Activated T-cell treated with anti-CD3 and anti-CD28 coated beads, Interleukin-2, amount 50 U/mL, for 4 hours (primary cell): ENCODE measurements around the gene ANKRD39. TPM values are rescaled to one million over a fixed set of nuclear protein-coding genes. Genes with fewer than 3 reads are reported as not detected.

Experiments used
- ATAC-seq, 2 donors: fragments of 200-7000 bp; cut with Tn5 transposase; one replicate each; pipeline ENCODE4 v1.10.0; 2021
- DNase-seq: peaks from one replicate; pipeline ENCODE4 v3.0.0-alpha.2; 2020
- H3K27me3 Mint-ChIP-seq: one replicate; pipeline ENCODE4 v1.8.0; 2021; ENCODE audit warnings: low read depth, mixed read lengths
- H3K36me3 Mint-ChIP-seq: one replicate; pipeline ENCODE4 v1.8.0; 2022; ENCODE audit warnings: mixed read lengths; ENCODE audit not compliant: insufficient read depth
- H3K4me1 Mint-ChIP-seq: one replicate; pipeline ENCODE4 v1.8.0; 2021; ENCODE audit warnings: low read depth, mixed read lengths
- H3K4me3 Mint-ChIP-seq: one replicate; pipeline ENCODE4 v1.8.0; 2021; ENCODE audit warnings: mild to moderate bottlenecking, moderate library complexity, mixed read lengths
- H3K9me3 Mint-ChIP-seq: one replicate; pipeline ENCODE4 v1.8.0; 2021; ENCODE audit warnings: mixed read lengths
- total RNA-seq, 3 donors: library from RNA; stranded (reverse); gene quantifications; one replicate each; pipeline ENCODE4 v1.2.1, GENCODE V29; 2021

Gene ANKRD39
- total RNA-seq, 3 donors from 2014 or later = 42.4 to 44.4 (median 44.3) TPM

DNA sequence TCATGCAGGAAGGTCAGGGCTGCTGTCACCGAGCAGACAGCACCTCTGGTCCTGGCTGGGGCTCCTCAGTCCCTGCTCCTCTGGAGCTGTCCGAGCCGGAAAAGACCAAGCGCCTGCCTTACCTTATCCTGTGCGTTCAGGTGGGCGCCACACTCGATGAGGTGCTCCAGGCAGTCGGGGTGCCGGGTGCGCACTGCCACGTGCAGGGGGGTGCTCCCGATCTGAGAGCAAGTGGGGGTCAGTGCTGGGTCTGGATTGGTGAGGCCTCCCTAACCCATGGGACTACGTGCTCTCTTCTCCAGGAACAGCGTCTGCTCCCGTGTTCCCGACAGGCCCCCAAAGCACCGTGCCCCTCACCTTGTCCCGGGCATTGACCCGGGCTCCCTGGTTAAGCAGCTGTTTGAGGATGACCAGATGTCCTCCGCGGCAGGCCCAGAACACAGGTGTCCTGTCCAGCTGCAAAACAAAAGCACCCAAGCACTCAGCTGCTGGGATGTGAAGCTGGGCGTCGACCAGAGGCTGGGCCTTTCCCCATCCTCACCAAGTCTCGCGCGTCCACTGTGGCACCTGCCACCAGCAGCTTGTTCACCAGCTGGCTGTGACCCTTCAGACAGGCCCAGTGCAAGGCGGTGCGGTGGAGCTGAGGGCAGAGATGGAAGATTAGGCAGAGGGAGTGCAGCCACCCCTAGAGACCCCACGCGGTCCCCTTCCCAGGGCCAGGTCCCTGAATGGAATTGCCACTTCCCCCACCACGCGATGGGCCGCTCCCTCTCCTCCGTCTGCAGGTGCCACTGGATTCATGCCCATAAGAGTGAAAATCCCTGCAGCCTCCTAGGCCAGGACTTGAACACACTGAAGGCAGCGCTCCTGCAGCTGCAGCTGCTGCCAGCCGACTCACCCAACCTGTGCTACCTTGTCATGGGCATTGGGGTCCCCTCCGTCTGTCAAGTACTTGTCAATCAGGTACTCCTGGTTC lies 17.7 kb downstream of the ANKRD39 start:
- Mint-ChIP-seq H3K4me3 (peak overlapping the region; percentile 21), H3K4me1 (peaks cover 12% of the 10 kb centered on the region), H3K27me3 (no peaks in the 10 kb centered on the region), H3K9me3 (no peaks in the 10 kb centered on the region), H3K36me3 (peaks cover 1% of the 10 kb centered on the region)
- ATAC-seq (no peak), DNase-seq (no peak)

- no peaks in the 10 kb centered on the region for H3K27me3 Mint-ChIP-seq
- ATAC-seq = peak; percentile 89 to 91
- H3K4me1 Mint-ChIP-seq = peaks cover 12% of the 10 kb centered on the region
- DNase-seq = peak; percentile 69
- H3K36me3 Mint-ChIP-seq = peaks cover 3% of the 10 kb centered on the region
- no peaks in the 10 kb centered on the region for H3K9me3 Mint-ChIP-seq
- peak overlapping the region; percentile 24 for H3K4me3 Mint-ChIP-seq
Observed at GRCh38 chr2:96839293-96839874, 18.4 kb downstream of the ANKRD39 start.

DNA sequence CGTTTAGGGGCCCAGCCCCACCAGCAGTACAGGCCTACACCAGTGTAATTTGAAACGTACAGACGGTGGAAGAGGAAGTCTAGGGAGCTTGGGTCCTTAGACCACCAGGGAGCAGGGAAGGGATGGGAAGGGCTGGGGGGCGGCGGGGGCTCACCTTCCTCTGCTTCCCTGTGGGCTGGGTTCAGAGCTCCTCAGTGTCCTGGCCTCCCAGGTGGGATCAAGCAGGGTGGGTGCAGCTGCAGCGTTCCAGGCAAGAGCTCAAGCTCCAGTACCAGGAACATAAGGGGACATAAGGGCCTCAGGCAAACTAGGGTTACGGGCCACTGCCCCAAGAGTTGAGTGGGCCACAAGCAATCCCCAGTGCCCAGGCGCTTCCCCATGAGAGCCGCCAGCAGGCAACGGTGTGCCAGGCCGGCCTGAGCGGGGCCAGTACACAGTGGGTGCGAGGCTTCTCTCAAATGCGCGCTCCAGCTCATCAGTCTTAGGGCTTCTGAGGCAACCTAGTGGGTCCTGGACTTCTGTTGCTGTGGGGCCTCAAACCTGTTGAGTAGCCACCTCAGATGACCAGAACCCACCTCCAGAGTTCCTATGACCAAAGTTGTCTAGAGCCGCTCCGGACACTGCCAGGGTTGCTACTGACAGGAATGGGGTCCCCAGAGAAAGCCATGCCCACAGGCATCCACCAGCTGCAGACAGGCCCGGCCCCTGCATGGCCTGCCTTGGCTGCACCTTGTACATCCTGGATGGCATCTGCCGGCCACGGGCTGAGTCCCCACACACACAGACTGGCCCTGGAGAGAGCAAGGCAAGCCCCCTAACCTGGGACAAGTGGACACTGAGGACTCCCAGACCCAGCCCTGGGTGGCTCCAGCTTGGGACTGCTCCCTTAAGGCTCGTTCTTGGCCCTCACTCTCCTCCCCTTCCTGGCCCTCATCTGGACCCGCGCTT lies 19.2 kb downstream of the ANKRD39 start:
- Mint-ChIP-seq H3K36me3 (peaks cover 4% of the 10 kb centered on the region), H3K9me3 (no peaks in the 10 kb centered on the region), H3K27me3 (no peaks in the 10 kb centered on the region), H3K4me1 (peaks cover 12% of the 10 kb centered on the region), H3K4me3 (no peak overlapping the region)
- peak in 1 of 2 donors; percentile 8 for ATAC-seq
- no peak for DNase-seq

- Mint-ChIP-seq H3K27me3 (no peaks in the 10 kb centered on the region), H3K36me3 (peaks cover 8% of the 10 kb centered on the region), H3K4me1 (peaks cover 12% of the 10 kb centered on the region), H3K4me3 (no peak overlapping the region), H3K9me3 (no peaks in the 10 kb centered on the region)
- DNase-seq (no peak), ATAC-seq (no peak)
Observed at GRCh38 chr2:96837575-96837974, 20.2 kb downstream of the ANKRD39 start.

DNA sequence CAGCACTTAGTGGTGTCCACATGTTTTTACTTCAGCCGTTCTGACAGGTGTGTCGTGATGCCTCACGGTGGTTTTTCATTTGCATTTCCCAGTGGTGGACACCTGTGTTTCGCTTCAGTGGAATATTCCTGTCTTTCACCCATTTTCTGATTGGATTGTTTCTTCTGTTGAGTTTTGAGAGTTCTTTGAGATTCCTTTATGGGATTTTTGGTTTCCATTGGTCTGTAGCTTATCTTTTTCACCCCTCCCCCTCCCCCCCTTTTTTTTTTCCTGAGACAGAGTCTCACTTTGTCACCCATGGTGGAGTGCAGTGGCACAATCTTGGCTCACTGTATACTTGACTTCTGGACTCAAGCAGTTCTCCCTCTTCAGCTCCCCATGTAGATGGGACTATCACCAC lies 22.0 kb downstream of the ANKRD39 start:
- DNase-seq = no peak
- peaks cover 17% of the 10 kb centered on the region for H3K36me3 Mint-ChIP-seq
- ATAC-seq = no peak
- H3K4me3 Mint-ChIP-seq = no peak overlapping the region
- no peaks in the 10 kb centered on the region for H3K9me3 Mint-ChIP-seq
- H3K4me1 Mint-ChIP-seq = peaks cover 12% of the 10 kb centered on the region
- H3K27me3 Mint-ChIP-seq = no peaks in the 10 kb centered on the region

GRCh38 chr2:96832754-96833507 lies 24.9 kb downstream of the ANKRD39 start:
- peaks cover 37% of the 10 kb centered on the region for H3K36me3 Mint-ChIP-seq
- no peaks in the 10 kb centered on the region for H3K27me3 Mint-ChIP-seq
- no peak overlapping the region for H3K4me3 Mint-ChIP-seq
- no peaks in the 10 kb centered on the region for H3K9me3 Mint-ChIP-seq
- H3K4me1 Mint-ChIP-seq = peaks cover 1% of the 10 kb centered on the region
- ATAC-seq (no peak), DNase-seq (no peak)

DNA sequence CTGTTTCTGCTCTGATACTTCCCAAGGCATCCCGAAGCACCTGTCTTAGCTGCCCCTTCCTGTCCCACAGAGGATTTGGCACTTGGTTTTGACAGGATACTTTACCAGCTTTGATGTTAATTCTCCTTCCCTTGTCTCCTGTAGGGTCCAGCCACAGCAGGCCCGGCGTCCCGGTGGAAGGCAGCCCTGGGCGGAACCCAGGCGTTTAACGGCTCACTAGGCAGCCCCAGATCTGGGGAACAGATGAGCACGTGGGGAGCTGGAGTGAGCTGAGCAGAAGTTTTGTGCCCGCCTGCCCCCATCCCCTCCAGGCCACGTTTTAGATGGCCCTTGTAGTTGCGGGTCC lies 25.4 kb downstream of the ANKRD39 start:
- no peak for DNase-seq
- no peaks in the 10 kb centered on the region for H3K27me3 Mint-ChIP-seq
- no peak for ATAC-seq
- H3K9me3 Mint-ChIP-seq = no peaks in the 10 kb centered on the region
- no peaks in the 10 kb centered on the region for H3K4me1 Mint-ChIP-seq
- H3K4me3 Mint-ChIP-seq = no peak overlapping the region
- H3K36me3 Mint-ChIP-seq = peaks cover 40% of the 10 kb centered on the region

DNA sequence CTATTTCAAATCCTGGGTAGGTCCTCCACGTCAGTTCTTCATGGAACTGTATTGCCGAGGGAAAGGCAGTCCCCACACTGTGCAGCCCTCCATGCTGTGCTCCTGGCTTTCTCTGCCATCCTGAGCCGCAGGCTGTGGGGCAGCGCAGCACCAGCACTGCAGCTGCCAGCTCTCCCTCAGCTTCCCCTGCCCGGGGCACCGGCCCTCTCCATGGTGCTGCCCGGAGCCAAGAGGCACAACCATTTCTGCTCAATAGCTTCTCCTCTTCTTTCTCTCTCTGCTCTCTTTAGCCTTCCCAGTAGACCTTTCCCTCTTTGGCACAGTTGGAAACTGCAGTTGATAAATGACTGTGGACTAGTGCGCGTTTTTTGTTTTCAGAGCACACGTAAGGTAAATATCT lies 26.1 kb downstream of the ANKRD39 start:
- H3K36me3 Mint-ChIP-seq = peaks cover 40% of the 10 kb centered on the region
- no peaks in the 10 kb centered on the region for H3K27me3 Mint-ChIP-seq
- H3K4me1 Mint-ChIP-seq = no peaks in the 10 kb centered on the region
- ATAC-seq = no peak
- H3K9me3 Mint-ChIP-seq = no peaks in the 10 kb centered on the region
- DNase-seq = no peak
- no peak overlapping the region for H3K4me3 Mint-ChIP-seq

DNA sequence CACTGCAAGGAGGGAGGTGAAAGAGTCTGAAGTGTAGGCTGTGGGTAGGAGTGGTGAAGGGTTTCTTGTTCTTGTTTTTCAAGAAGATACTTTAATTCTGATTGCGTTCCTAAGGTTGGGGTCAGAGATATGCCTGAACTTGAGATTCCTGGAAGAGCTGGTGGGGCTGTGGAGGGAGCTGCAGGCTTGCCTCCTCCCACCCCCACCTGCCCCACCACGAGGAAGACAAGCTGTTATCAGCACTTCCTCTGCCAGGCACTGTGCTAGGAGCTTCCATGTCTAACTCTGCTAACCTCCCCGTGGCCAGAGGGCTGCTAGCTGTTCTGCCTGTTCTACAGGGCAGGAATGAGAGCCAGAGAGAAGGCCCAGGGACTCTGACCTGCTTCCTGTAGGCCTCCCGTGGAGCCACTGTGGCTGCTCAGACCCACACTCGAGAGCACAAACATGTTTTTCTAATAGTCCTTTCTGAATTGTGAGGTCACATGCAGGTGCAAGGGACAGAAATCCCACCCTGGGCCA lies 27.7 kb downstream of the ANKRD39 start:
- no peaks in the 10 kb centered on the region for H3K27me3 Mint-ChIP-seq

DNA sequence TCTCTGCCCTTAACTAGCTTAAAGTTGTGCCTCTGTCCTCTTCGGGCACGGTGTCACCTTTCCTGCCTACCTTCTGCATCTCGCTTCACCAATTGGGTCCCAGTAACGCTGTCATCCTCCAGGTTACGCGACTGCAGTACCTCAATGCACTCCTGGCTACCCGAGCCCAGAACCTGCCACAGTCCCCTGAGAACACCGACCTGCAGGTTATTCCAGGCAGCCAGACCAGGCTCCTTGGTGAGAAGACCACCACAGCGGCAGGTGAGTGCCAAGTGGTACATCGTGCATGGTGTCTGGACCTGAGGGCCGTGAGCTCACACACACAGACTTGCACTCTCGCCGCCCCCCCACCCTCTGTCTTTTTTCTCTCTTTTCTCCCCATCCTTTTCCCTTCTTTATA lies 28.9 kb downstream of the ANKRD39 start:
- H3K9me3 Mint-ChIP-seq = no peaks in the 10 kb centered on the region
- peaks cover 40% of the 10 kb centered on the region for H3K36me3 Mint-ChIP-seq
- no peak for ATAC-seq
- no peak overlapping the region for H3K4me3 Mint-ChIP-seq
- H3K27me3 Mint-ChIP-seq = no peaks in the 10 kb centered on the region
- no peak for DNase-seq
- no peaks in the 10 kb centered on the region for H3K4me1 Mint-ChIP-seq

More for the DNA sequence above, 27.7 kb downstream of the ANKRD39 start:
- no peaks in the 10 kb centered on the region for H3K9me3 Mint-ChIP-seq
- no peak overlapping the region for H3K4me3 Mint-ChIP-seq
- H3K36me3 Mint-ChIP-seq = peaks cover 39% of the 10 kb centered on the region
- DNase-seq (no peak), ATAC-seq (no peak)
- no peaks in the 10 kb centered on the region for H3K4me1 Mint-ChIP-seq

DNA sequence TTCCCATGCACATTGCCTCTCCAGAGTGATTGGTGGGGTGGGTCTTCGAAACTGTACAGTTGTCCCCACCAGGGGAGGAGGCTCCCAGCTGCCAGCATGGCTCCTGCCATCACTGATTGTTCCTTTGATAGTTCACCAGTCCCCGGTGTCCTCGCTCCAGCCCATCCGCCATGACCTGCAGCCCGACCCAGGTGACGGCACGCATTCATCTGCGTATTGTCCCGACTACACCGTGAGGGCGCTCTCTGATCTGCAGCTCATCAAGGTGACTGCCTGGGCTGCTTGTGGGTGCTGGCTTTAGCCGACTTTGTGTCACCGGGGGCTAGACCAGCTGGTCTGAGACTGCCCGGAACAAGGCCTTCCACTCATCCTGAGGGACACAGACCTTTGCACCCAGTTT lies 29.4 kb downstream of the ANKRD39 start:
- peaks cover 37% of the 10 kb centered on the region for H3K36me3 Mint-ChIP-seq
- DNase-seq = no peak
- no peaks in the 10 kb centered on the region for H3K27me3 Mint-ChIP-seq
- H3K4me1 Mint-ChIP-seq = no peaks in the 10 kb centered on the region
- no peak overlapping the region for H3K4me3 Mint-ChIP-seq
- H3K9me3 Mint-ChIP-seq = no peaks in the 10 kb centered on the region
- ATAC-seq = no peak

- ATAC-seq = no peak
- H3K27me3 Mint-ChIP-seq = no peaks in the 10 kb centered on the region
- peaks cover 28% of the 10 kb centered on the region for H3K36me3 Mint-ChIP-seq
- H3K4me1 Mint-ChIP-seq = peaks cover 2% of the 10 kb centered on the region
- H3K4me3 Mint-ChIP-seq = no peak overlapping the region
- no peak for DNase-seq
- no peaks in the 10 kb centered on the region for H3K9me3 Mint-ChIP-seq
Observed at GRCh38 chr2:96826546-96827278, 31.1 kb downstream of the ANKRD39 start.

GRCh38 chr2:96825057-96825456 lies 32.8 kb downstream of the ANKRD39 start:
- peaks cover 21% of the 10 kb centered on the region for H3K36me3 Mint-ChIP-seq
- no peaks in the 10 kb centered on the region for H3K27me3 Mint-ChIP-seq
- ATAC-seq (no peak), DNase-seq (no peak)
- no peak overlapping the region for H3K4me3 Mint-ChIP-seq
- no peaks in the 10 kb centered on the region for H3K9me3 Mint-ChIP-seq
- H3K4me1 Mint-ChIP-seq = peaks cover 18% of the 10 kb centered on the region
